H9 (cell line): ENCODE measurements around the gene TSC2. TPM values are rescaled to one million over a fixed set of nuclear protein-coding genes. Genes with fewer than 3 reads are reported as not detected.

Experiments
- DNase-seq: peaks from one replicate; pipeline ENCODE4 v3.0.0-alpha.2; 2017
- H2AFZ ChIP-seq: one replicate; pipeline ENCODE4 v1.6.1; 2013; ENCODE audit warnings: mild to moderate bottlenecking, low read length, control low read depth, moderate library complexity
- H2AK5ac ChIP-seq: 2 replicates; pipeline ENCODE4 v1.6.1; 2013; ENCODE audit warnings: low read length, control low read depth, mixed read lengths; ENCODE audit not compliant: insufficient read length
- H2BK120ac ChIP-seq: one replicate; pipeline ENCODE4 v1.6.1; 2013; ENCODE audit warnings: low read depth, mild to moderate bottlenecking, low read length, control low read depth, inconsistent platforms; ENCODE audit not compliant: poor library complexity, severe bottlenecking
- H2BK12ac ChIP-seq: 2 replicates; pipeline ENCODE4 v1.6.1; 2013; ENCODE audit warnings: low read length, control low read depth, mixed read lengths, low read depth; ENCODE audit not compliant: insufficient read length
- H2BK15ac ChIP-seq: 2 replicates; pipeline ENCODE4 v1.6.1; 2013; ENCODE audit warnings: low read depth, low read length, control low read depth
- H2BK20ac ChIP-seq: one replicate; pipeline ENCODE4 v1.6.1; 2013; ENCODE audit warnings: low read depth, mild to moderate bottlenecking, low read length, control low read depth, inconsistent platforms; ENCODE audit not compliant: poor library complexity, severe bottlenecking
- H2BK5ac ChIP-seq: 2 replicates; pipeline ENCODE4 v1.6.1; 2013; ENCODE audit warnings: low read length, control low read depth, mixed read lengths; ENCODE audit not compliant: insufficient read length
- H3K14ac ChIP-seq: 2 replicates; pipeline ENCODE4 v1.6.1; 2013; ENCODE audit warnings: low read length, control low read depth; ENCODE audit not compliant: insufficient read depth
- H3K18ac ChIP-seq: 2 replicates; pipeline ENCODE4 v1.6.1; 2013; ENCODE audit warnings: low read depth, mild to moderate bottlenecking, mixed read lengths, low read length, control low read depth; ENCODE audit not compliant: insufficient read length
- H3K23ac ChIP-seq: 2 replicates; pipeline ENCODE4 v1.6.1; 2013; ENCODE audit warnings: low read length, control low read depth, mixed read lengths, low read depth; ENCODE audit not compliant: insufficient read length
- H3K23me2 ChIP-seq: 2 replicates; pipeline ENCODE4 v1.6.1; 2013; ENCODE audit warnings: low read depth, mild to moderate bottlenecking, mixed read lengths, low read length, control low read depth; ENCODE audit not compliant: insufficient read length, poor library complexity, severe bottlenecking
- H3K27ac ChIP-seq: 2 replicates; pipeline ENCODE4 v1.5.1; 2013; ENCODE audit warnings: low read length, control low read depth, mixed read lengths, low read depth; ENCODE audit not compliant: insufficient read length
- H3K27me3 ChIP-seq: 2 replicates; pipeline ENCODE4 v1.6.1; 2013; ENCODE audit warnings: low read length, control low read depth, inconsistent platforms; ENCODE audit not compliant: insufficient read depth
- H3K4ac ChIP-seq: 2 replicates; pipeline ENCODE4 v1.6.1; 2013; ENCODE audit warnings: low read depth, mild to moderate bottlenecking, control low read depth, inconsistent platforms, low read length, moderate library complexity
- H3K4me1 ChIP-seq: 2 replicates; pipeline ENCODE4 v1.6.1; 2013; ENCODE audit warnings: low read length, control low read depth, inconsistent platforms; ENCODE audit not compliant: insufficient read depth
- H3K4me2 ChIP-seq: 2 replicates; pipeline ENCODE4 v1.6.1; 2013; ENCODE audit warnings: low read length, control low read depth, mixed read lengths; ENCODE audit not compliant: insufficient read length, insufficient read depth
- H3K56ac ChIP-seq: 2 replicates; pipeline ENCODE4 v1.6.1; 2013; ENCODE audit warnings: low read depth, mild to moderate bottlenecking, mixed read lengths, low read length, control low read depth; ENCODE audit not compliant: insufficient read length
- H3K79me1 ChIP-seq: 2 replicates; pipeline ENCODE4 v1.6.1; 2013; ENCODE audit warnings: low read depth, mild to moderate bottlenecking, moderate library complexity, low read length, control low read depth, inconsistent platforms; ENCODE audit not compliant: insufficient read depth, poor library complexity, severe bottlenecking
- H3K79me2 ChIP-seq: 2 replicates; pipeline ENCODE4 v1.6.1; 2013; ENCODE audit warnings: low read length, control low read depth, inconsistent platforms; ENCODE audit not compliant: insufficient read depth
- H3K9ac ChIP-seq: 2 replicates; pipeline ENCODE4 v1.6.1; 2013; ENCODE audit warnings: low read length, control low read depth, mixed read lengths; ENCODE audit not compliant: insufficient read length; ENCODE audit errors: extremely low read depth
- H3K9me3 ChIP-seq: one replicate; pipeline ENCODE4 v1.6.1; 2013; ENCODE audit warnings: low read depth, low read length, inconsistent platforms; ENCODE audit not compliant: control insufficient read depth
- H3T11ph ChIP-seq: one replicate; pipeline ENCODE4 v1.6.1; 2013; ENCODE audit warnings: mild to moderate bottlenecking, low read length, control low read depth, inconsistent platforms
- H4K20me1 ChIP-seq: one replicate; pipeline ENCODE4 v1.6.1; 2013; ENCODE audit not compliant: control insufficient read depth, insufficient read length, insufficient read depth
- H4K5ac ChIP-seq: 2 replicates; pipeline ENCODE4 v1.6.1; 2013; ENCODE audit warnings: low read depth, mild to moderate bottlenecking, mixed read lengths, low read length, control low read depth; ENCODE audit not compliant: insufficient read length
- H4K8ac ChIP-seq: replicated peaks from 2 replicates; pipeline ENCODE4 v1.6.1; 2013; ENCODE audit warnings: low read length, control low read depth, mixed read lengths, low read depth; ENCODE audit not compliant: insufficient read length
- H4K91ac ChIP-seq: 2 replicates; pipeline ENCODE4 v1.6.1; 2013; ENCODE audit warnings: low read depth, mild to moderate bottlenecking, moderate library complexity, mixed read lengths, low read length, control low read depth; ENCODE audit not compliant: insufficient read length
- H3K27ac Mint-ChIP-seq, 3 experiments: 2 replicates in 2 of 3; 3 replicates in 1 of 3; pipeline ENCODE4 v1.8.0; 2020 to 2021; ENCODE audit warnings: mixed read lengths in 3 of 3, mild to moderate bottlenecking in 1 of 3, moderate library complexity in 1 of 3
- H3K27me3 Mint-ChIP-seq: 2 replicates; pipeline ENCODE4 v1.8.0; 2021; ENCODE audit warnings: low read depth, mild to moderate bottlenecking, moderate library complexity, mixed read lengths
- H3K36me3 Mint-ChIP-seq, 3 experiments: 2 replicates in 2 of 3; 3 replicates in 1 of 3; pipeline ENCODE4 v1.8.0; 2020 to 2021; ENCODE audit warnings: low read depth in 3 of 3, mixed read lengths in 3 of 3; ENCODE audit not compliant: insufficient read depth in 1 of 3
- H3K4me1 Mint-ChIP-seq, 2 experiments: 2 replicates each; pipeline ENCODE4 v1.8.0; 2020; ENCODE audit warnings: mixed read lengths in 2 of 2
- H3K4me3 Mint-ChIP-seq, 2 experiments: 2 replicates in 1 of 2; 3 replicates in 1 of 2; pipeline ENCODE4 v1.8.0; 2020 to 2021; ENCODE audit warnings: mild to moderate bottlenecking in 2 of 2, mixed read lengths in 2 of 2, moderate library complexity in 1 of 2
- H3K9me3 Mint-ChIP-seq, 2 experiments: 2 replicates in 1 of 2; 3 replicates in 1 of 2; pipeline ENCODE4 v1.8.0; 2020; ENCODE audit warnings: mild to moderate bottlenecking in 2 of 2, mixed read lengths in 2 of 2, moderate library complexity in 1 of 2
- CTCF ChIP-seq: fragments of 200-600 bp; sonication (generic); conservative IDR thresholded peaks from 3 replicates; pipeline ENCODE4 v1.8.0; 2021; ENCODE audit warnings: antibody characterized with exemption, mild to moderate bottlenecking
- WGBS: extraction: QIAGEN DNeasy Blood & Tissue Kit; methylation state at CpG from one replicate; pipeline ENCODE4 v1.1.7; 2013; ENCODE audit warnings: missing lambda C conversion rate, low lambda C conversion rate, mixed read lengths; ENCODE audit not compliant: insufficient read length; ENCODE audit errors: extremely low coverage; 5-methylcytosine and 5-hydroxymethylcytosine counted together
- total RNA-seq: library from RNA; stranded (reverse); gene quantifications from 2 replicates; pipeline ENCODE4 v1.2.1, GENCODE V29; 2021

The TSC2 gene
- total RNA-seq, 1 experiment from 2014 or later: 122 TPM

GRCh38 chr16:2057438-2057837 is 9.7 kb downstream of the TSC2 start:
- no peak overlapping the region for H2AK5ac ChIP-seq
- H3K14ac ChIP-seq: no peak overlapping the region
- no peaks in the 10 kb centered on the region for H3K4me1 ChIP-seq
- Mint-ChIP-seq H3K4me3 (peak overlapping the region in 1 of 2 experiments; percentile 18; a peak in 1 of 5 replicates), H3K36me3 (peaks cover 4 to 31% (median 31%) of the 10 kb centered on the region in 3 experiments; a peak in 6 of 7 replicates), H3K27me3 (no peaks in the 10 kb centered on the region), H3K9me3 (no peaks in the 10 kb centered on the region), H3K27ac (peak overlapping the region in 2 of 3 experiments; percentile 14 to 69; a peak in 1 of 7 replicates), H3K4me1 (no peaks in the 10 kb centered on the region)
- no CpG with 5 or more reads among the region's 10 CpGs for WGBS
- no peaks in the 10 kb centered on the region for H3K9me3 ChIP-seq
- no peak for TF ChIP-seq CTCF
- no peak overlapping the region for H2BK5ac ChIP-seq
- H3K27me3 ChIP-seq: no peaks in the 10 kb centered on the region
- no peaks in the 10 kb centered on the region for H3K23me2 ChIP-seq
- H2BK20ac ChIP-seq: no peak overlapping the region
- no peak overlapping the region for H4K5ac ChIP-seq
- H4K20me1 ChIP-seq: peaks cover 2% of the 10 kb centered on the region
- H4K8ac ChIP-seq: no peak overlapping the region
- H3K9ac ChIP-seq: no peak overlapping the region
- no peak overlapping the region for H3K23ac ChIP-seq
- no peak overlapping the region for H3K18ac ChIP-seq
- H3K79me1 ChIP-seq: no peaks in the 10 kb centered on the region
- no peak overlapping the region for H3K4me2 ChIP-seq
- no peak overlapping the region for H3K4ac ChIP-seq
- no peak overlapping the region for H2BK15ac ChIP-seq
- no peak overlapping the region for H2BK12ac ChIP-seq
- H2BK120ac ChIP-seq: no peak overlapping the region
- no peaks in the 10 kb centered on the region for H3K79me2 ChIP-seq
- H3K56ac ChIP-seq: no peak overlapping the region
- no peak overlapping the region for H2AFZ ChIP-seq
- DNase-seq: no peak
- no peak overlapping the region for H3K27ac ChIP-seq
- no peak overlapping the region for H3T11ph ChIP-seq
- no peak overlapping the region for H4K91ac ChIP-seq
